Measurements from ENCODE around the gene TCF25. TPM values are rescaled to one million over a fixed set of nuclear protein-coding genes. Genes with fewer than 3 reads are reported as not detected.

TCF25 gene
- total and polyA plus RNA-seq, 8 donors = 124 to 748 (median 216) TPM

DNA sequence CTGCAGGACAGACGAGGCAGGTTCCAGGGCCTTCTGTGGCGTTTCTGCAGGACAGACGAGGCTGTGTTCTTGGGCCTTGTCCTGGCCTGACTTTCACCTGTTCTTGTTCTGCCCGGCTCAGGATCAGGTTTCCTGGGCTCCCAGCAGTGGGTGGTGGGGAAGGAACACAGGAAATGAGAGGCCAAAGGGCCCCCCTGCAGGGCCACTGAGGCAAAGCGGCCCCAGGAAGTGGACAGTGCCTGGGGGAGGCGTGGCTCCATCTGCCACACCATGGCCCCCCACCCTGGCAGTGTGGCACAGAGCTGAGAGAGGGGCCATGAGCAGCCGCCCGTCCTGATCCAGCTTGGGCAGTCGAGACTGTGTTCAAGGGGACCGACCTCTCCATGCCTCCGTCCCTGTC, 24.4 kb upstream of the TCF25 start:
- no peak for DNase-seq
- intact Hi-C loops (cut with DNase I; ENCODE audit: low total_unique reads) = no loop called here
- Histone ChIP-seq H3K27me3 (peaks cover 0 to 13% (median 0%) of the 10 kb centered on the region in 3 donors), H3K27ac (no peak overlapping the region), H3K4me1 (peaks cover 0 to 22% (median 9%) of the 10 kb centered on the region in 4 donors), H3K36me3 (peaks cover 0 to 9% (median 3%) of the 10 kb centered on the region in 4 donors), H3K9me3 (no peaks in the 10 kb centered on the region), H3K4me3 (no peak overlapping the region)
- WGBS, 5 donors = 86 to 94% (median 91%) methylated on average over 8 to 11 of the region's 11 CpGs
- no peak for TF ChIP-seq POLR2AphosphoS5 (IDR thresholded peaks at IDR 0.05)
- TF ChIP-seq POLR2A (IDR thresholded peaks at IDR 0.05) = no peak
- TF ChIP-seq EP300 (IDR thresholded peaks at IDR 0.05) = no peak
- TF ChIP-seq, protein P1, sequence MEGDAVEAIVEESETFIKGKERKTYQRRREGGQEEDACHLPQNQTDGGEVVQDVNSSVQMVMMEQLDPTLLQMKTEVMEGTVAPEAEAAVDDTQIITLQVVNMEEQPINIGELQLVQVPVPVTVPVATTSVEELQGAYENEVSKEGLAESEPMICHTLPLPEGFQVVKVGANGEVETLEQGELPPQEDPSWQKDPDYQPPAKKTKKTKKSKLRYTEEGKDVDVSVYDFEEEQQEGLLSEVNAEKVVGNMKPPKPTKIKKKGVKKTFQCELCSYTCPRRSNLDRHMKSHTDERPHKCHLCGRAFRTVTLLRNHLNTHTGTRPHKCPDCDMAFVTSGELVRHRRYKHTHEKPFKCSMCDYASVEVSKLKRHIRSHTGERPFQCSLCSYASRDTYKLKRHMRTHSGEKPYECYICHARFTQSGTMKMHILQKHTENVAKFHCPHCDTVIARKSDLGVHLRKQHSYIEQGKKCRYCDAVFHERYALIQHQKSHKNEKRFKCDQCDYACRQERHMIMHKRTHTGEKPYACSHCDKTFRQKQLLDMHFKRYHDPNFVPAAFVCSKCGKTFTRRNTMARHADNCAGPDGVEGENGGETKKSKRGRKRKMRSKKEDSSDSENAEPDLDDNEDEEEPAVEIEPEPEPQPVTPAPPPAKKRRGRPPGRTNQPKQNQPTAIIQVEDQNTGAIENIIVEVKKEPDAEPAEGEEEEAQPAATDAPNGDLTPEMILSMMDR (IDR thresholded peaks at IDR 0.05) = no peak

DNA sequence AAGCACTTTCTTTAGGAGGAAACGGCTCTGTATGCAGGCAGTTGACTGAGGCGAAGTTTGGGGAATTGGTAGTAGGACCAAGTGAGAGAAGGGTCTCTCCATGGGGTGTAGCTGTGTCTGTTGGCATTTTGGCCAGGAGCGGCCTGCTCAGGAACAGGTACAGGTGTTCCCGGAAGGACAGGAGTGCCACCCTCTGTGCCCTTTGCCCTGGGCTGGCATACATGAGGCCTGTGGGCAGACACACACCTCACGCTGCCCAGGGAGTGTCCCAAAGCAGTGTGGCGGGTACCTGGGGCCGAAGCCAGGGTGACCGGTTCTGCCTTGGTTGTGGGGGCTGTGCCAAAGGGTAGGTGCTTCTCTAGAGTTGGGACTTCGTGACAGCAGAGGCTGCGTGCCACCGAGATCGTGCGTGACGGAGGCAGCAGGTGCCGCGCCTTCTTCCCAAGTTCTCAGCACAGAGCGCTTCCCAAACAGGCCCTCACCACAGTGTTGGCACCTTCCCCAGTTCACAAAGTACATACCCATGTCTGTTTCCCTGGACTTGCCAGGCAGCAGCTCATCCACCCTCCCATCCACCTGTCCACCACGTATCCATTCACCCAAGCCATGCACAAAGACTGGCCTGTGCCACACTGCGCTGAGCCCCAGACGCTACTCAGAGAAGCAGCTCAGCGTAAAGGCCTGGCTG, 19.9 kb upstream of the TCF25 start:
- peak in 1 of 2 donors; percentile 45 for DNase-seq
- WGBS, 5 donors = 72 to 97% (median 77%) methylated on average over 13 to 21 of the region's 21 CpGs
- Histone ChIP-seq H3K36me3 (peaks cover 0 to 28% (median 17%) of the 10 kb centered on the region in 4 donors), H3K4me1 (peaks cover 0 to 5% (median 0%) of the 10 kb centered on the region in 4 donors), H3K27ac (peak overlapping the region in 1 of 5 donors; percentile 20), H3K9me3 (no peaks in the 10 kb centered on the region), H3K27me3 (no peaks in the 10 kb centered on the region), H3K4me3 (no peak overlapping the region)
- TF ChIP-seq POLR2A (IDR thresholded peaks at IDR 0.05) (no peak), POLR2AphosphoS5 (IDR thresholded peaks at IDR 0.05) (no peak), EP300 (IDR thresholded peaks at IDR 0.05) (no peak)
- TF ChIP-seq, protein P1 (IDR thresholded peaks at IDR 0.05) = no peak
- intact Hi-C loops (cut with DNase I; ENCODE audit: low total_unique reads) = no loop called here

DNA sequence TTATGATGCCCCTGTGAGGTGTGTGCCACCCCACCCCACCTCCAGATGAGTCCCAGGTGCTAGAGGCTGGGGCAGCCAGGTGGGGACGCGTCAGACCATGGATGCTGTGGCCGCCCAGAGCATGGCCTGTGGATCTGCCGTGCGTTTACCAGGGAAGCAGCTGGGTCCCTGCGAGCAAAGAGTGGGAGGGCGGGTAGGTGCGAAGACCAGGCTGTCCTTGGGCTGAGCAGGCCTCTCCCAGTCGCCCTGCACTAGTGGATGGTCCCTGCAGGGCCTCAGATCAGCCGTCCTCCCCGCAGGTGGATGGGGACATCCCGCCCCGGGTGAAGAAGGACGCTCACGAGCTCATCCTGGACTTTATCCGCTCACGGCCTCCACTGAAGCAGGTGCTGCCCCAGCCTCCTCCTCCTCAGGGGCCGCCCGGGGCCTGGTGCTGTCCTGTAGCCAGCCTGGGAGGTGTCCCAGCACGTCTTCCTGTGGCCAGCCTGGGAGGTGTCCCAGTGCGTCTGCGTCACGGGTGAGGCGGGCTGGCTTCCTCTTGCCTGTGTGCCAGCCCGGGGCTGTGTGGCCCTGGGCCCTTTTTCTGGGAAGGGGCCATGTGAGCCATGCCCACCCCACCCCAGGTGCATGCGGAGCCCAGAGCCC, 18.0 kb upstream of the TCF25 start:
- no peak for DNase-seq
- H3K36me3 ChIP-seq = peaks cover 0 to 33% (median 22%) of the 10 kb centered on the region in 4 donors
- no peak overlapping the region for H3K4me3 ChIP-seq
- TF ChIP-seq, protein P1 (IDR thresholded peaks at IDR 0.05) = no peak
- no peak for TF ChIP-seq POLR2AphosphoS5 (IDR thresholded peaks at IDR 0.05)
- TF ChIP-seq POLR2A (IDR thresholded peaks at IDR 0.05) = no peak
- no peak for TF ChIP-seq EP300 (IDR thresholded peaks at IDR 0.05)
- WGBS, 5 donors = 88 to 95% (median 91%) methylated on average over 17 to 26 of the region's 26 CpGs
- no peaks in the 10 kb centered on the region for H3K27me3 ChIP-seq
- peaks cover 0 to 7% (median 0%) of the 10 kb centered on the region in 4 donors for H3K4me1 ChIP-seq
- no peaks in the 10 kb centered on the region for H3K9me3 ChIP-seq
- intact Hi-C loops (cut with DNase I; ENCODE audit: low total_unique reads) = no loop called here
- no peak overlapping the region for H3K27ac ChIP-seq

DNA sequence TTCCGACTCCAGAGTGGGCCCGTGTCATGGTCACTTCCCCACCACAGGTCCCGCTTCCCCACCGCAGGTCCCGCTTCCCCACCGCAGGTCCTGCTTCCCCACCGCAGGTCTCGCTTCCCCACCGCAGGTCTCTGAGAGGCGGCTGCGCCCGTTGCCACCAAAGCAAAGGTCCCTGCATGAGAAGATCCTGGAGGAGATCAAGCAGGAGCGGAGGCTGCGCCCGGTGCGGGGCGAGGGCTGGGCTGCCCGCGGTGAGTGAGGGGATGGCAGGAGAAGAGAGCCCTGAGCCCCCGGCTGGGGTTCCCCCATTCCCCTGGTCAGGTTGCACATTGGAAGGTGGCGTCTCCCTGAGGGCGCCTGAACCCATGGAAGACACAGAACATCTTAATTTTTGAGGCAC, 17.4 kb upstream of the TCF25 start:
- no peaks in the 10 kb centered on the region for H3K27me3 ChIP-seq
- TF ChIP-seq EP300 (IDR thresholded peaks at IDR 0.05) = no peak

More for the DNA sequence above, 17.4 kb upstream of the TCF25 start:
- no peak for DNase-seq
- intact Hi-C loops (cut with DNase I; ENCODE audit: low total_unique reads) = no loop called here
- H3K9me3 ChIP-seq = no peaks in the 10 kb centered on the region
- H3K36me3 ChIP-seq = peaks cover 0 to 31% (median 19%) of the 10 kb centered on the region in 4 donors
- H3K4me3 ChIP-seq = no peak overlapping the region
- WGBS, 5 donors = 88 to 97% (median 95%) methylated on average over 22 of the region's 22 CpGs
- H3K4me1 ChIP-seq = peaks cover 0 to 12% (median 3%) of the 10 kb centered on the region in 4 donors
- H3K27ac ChIP-seq = no peak overlapping the region
